GM18502 (cell line): ENCODE data around the gene NPLOC4.

ENCODE experiments used
- ATAC-seq: cut with Tn5 transposase; IDR thresholded peaks from one replicate; pipeline ENCODE4 v1.9.1; 2021; ENCODE audit warnings: mild to moderate bottlenecking; ENCODE audit not compliant: unreplicated experiment, poor library complexity

NPLOC4 gene

GRCh38 chr17:81573794-81574642 lies 62.9 kb downstream of the NPLOC4 start:
- ATAC-seq, result no peak

GRCh38 chr17:81572563-81573168 lies 64.2 kb downstream of the NPLOC4 start:
- no peak for ATAC-seq

GRCh38 chr17:81570964-81571363 lies 65.9 kb downstream of the NPLOC4 start:
- no peak for ATAC-seq

GRCh38 chr17:81569986-81570514 lies 66.9 kb downstream of the NPLOC4 start:
- ATAC-seq, result no peak

GRCh38 chr17:81568416-81568815 lies 68.5 kb downstream of the NPLOC4 start:
- ATAC-seq, result no peak

DNA sequence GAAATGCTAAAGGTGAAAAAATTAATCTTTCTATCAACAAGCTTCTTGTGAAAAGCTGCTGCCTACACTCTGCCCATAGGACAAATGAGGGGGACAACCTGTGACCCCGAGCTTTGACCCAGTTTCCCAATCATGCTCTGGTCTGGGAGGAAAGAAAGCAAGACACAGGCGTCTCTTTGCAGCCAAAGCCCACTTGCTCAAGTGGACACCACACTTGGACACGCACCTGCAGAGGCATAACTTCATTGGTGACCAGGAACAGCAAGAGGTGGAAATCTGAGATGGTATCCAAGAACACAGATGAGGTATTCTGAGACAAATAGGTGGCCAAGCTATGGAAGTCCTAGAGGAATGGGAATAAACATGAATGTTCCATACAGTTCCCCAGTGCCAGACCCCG lies 69.7 kb downstream of the NPLOC4 start:
- ATAC-seq, result no peak

GRCh38 chr17:81566461-81567126 lies 70.3 kb downstream of the NPLOC4 start:
- no peak for ATAC-seq

DNA sequence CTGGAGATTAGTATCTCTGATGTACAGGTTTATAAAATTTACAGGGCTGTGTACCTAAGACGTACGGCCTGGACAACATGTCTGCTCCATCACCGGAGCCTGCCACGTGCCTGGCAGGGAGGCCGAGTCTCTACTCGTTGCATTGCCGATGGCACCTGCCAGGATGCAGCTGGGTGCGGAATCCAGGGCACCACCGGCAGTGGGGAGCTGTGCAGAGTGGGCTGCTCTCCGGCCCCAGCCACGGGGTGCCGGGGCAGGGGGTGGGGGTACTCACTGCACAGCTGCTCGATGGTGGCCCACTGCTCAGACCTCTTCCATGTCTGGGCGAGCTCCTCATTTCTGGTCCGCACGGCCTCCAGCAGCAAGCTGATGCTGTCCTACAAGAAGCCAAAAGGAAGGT lies 71.7 kb downstream of the NPLOC4 start:
- no peak for ATAC-seq

GRCh38 chr17:81564778-81565177 lies 72.1 kb downstream of the NPLOC4 start:
- no peak for ATAC-seq

- no peak for ATAC-seq
Measured at GRCh38 chr17:81563861-81564586, 72.9 kb downstream of the NPLOC4 start.

GRCh38 chr17:81561494-81561885 lies 75.4 kb downstream of the NPLOC4 start:
- ATAC-seq, result no peak

GRCh38 chr17:81558941-81559806 lies 77.7 kb downstream of the NPLOC4 start:
- no peak for ATAC-seq

- no peak for ATAC-seq
Measured at GRCh38 chr17:81558115-81558468, 78.8 kb downstream of the NPLOC4 start.

- no peak for ATAC-seq
Measured at GRCh38 chr17:81557276-81558114, 79.4 kb downstream of the NPLOC4 start.

DNA sequence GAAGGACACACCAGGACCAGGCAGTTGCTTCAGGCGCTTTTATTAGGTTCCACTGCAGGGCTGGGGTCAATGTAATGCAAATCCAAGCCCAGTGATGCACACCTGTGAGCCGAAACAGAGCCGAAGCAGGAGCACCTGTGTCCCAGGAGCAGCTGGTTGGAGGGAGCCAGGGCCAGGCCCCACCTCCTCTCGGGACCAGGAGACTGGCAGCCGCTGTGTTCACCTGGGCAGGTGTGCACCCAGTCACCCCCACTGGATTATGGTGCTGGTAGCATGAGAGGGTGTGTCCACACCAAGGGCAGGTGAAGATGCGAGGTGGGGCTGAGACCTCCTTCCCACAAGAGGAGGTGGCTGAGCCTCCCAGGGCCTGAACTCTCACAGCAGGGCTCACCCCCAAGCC lies 80.0 kb downstream of the NPLOC4 start:
- no peak for ATAC-seq

- no peak for ATAC-seq
Measured at GRCh38 chr17:81556175-81556691, 80.7 kb downstream of the NPLOC4 start.

- ATAC-seq, result peak; percentile 4
Measured at GRCh38 chr17:81553616-81554181, 83.2 kb downstream of the NPLOC4 start.

- ATAC-seq, result peak; percentile 40
Measured at GRCh38 chr17:81553018-81553615, 83.8 kb downstream of the NPLOC4 start.
